Vagina (tissue), 2 donors: ENCODE data around the gene IFT88. TPM values are rescaled to one million over a fixed set of nuclear protein-coding genes. Genes with fewer than 3 reads are reported as not detected.

Source experiments
- DNase-seq, 2 donors: peaks; one replicate each; pipeline ENCODE4 v3.0.0-alpha.2; 2017; ENCODE audit errors: extremely low spot score in 2 of 2
- H3K27ac ChIP-seq: fragments of 200-600 bp; sonication (generic); one replicate; pipeline ENCODE4 v1.5.1; 2019
- H3K27me3 ChIP-seq: fragments of 200-600 bp; sonication (generic); one replicate; pipeline ENCODE4 v1.5.1; 2019
- H3K36me3 ChIP-seq, 2 donors: fragments of 200-600 bp; sonication (generic); one replicate each; pipeline ENCODE4 v1.5.1; 2017 to 2019
- H3K4me1 ChIP-seq: fragments of 200-600 bp; sonication (generic); one replicate; pipeline ENCODE4 v1.5.1; 2019
- H3K4me3 ChIP-seq, 2 donors: fragments of 200-600 bp; sonication (generic); 1 replicate in 1 of 2; 2 replicates in 1 of 2; pipeline ENCODE4 v1.5.1; 2016 to 2019
- H3K9me3 ChIP-seq: fragments of 200-600 bp; sonication (generic); one replicate; pipeline ENCODE4 v1.5.1; 2019
- CTCF ChIP-seq, 3 experiments: fragments of 450-650 bp in 2 of 3; fragments of 200-600 bp in 1 of 3; sonication (generic) in 1 of 3; IDR thresholded peaks; one replicate each; pipeline ENCODE4 v1.5.1; 2017 to 2019; ENCODE audit warnings: antibody characterized with exemption in 3 of 3, mild to moderate bottlenecking in 2 of 3, moderate library complexity in 2 of 3
- POLR2A ChIP-seq, 2 donors: fragments of 450-650 bp; IDR thresholded peaks; one replicate each; pipeline ENCODE4 v1.6.1; 2017; ENCODE audit warnings: antibody characterized with exemption in 2 of 2, mild to moderate bottlenecking in 2 of 2, moderate library complexity in 2 of 2
- POLR2AphosphoS5 ChIP-seq, 2 donors: sonication (generic); formaldehyde crosslinking; IDR thresholded peaks; one replicate each; pipeline ENCODE4 v1.9.0; 2017; ENCODE audit warnings: antibody characterized with exemption in 2 of 2, mild to moderate bottlenecking in 2 of 2, low read depth in 1 of 2; ENCODE audit not compliant: insufficient read depth in 1 of 2
- intact Hi-C: fragments of 100-400 bp; cut with DNase I; formaldehyde crosslinking; loops from one replicate; pipeline ENCODE4 v1.15.1; 2023
- total RNA-seq: library from RNA; depleted of rRNA; stranded (reverse); fragments of >200 nt; gene quantifications from one replicate; pipeline ENCODE4 v1.2.3, GENCODE V29; 2016

The IFT88 gene
- total RNA-seq, 1 donor from 2014 or later: 6.9 TPM

GRCh38 chr13:20534038-20534608 is 32.8 kb upstream of the IFT88 start:
- H3K9me3 ChIP-seq: no peaks in the 10 kb centered on the region
- intact Hi-C loops: no loop called here
- no peak overlapping the region for H3K27ac ChIP-seq
- no peaks in the 10 kb centered on the region for H3K36me3 ChIP-seq
- no peak overlapping the region for H3K4me3 ChIP-seq
- DNase-seq: no peak
- no peaks in the 10 kb centered on the region for H3K27me3 ChIP-seq
- no peak for TF ChIP-seq CTCF (IDR thresholded peaks at IDR 0.05)
- TF ChIP-seq POLR2A (IDR thresholded peaks at IDR 0.05): no peak
- TF ChIP-seq POLR2AphosphoS5 (IDR thresholded peaks at IDR 0.05; ENCODE audit: insufficient read depth in 1 of 2, low read depth in 1 of 2): no peak
- no peaks in the 10 kb centered on the region for H3K4me1 ChIP-seq

- H3K27me3 ChIP-seq: no peaks in the 10 kb centered on the region
- no peak overlapping the region for H3K27ac ChIP-seq
- no peak for TF ChIP-seq POLR2A (IDR thresholded peaks at IDR 0.05)
- no peak for TF ChIP-seq CTCF (IDR thresholded peaks at IDR 0.05)
- no peak for TF ChIP-seq POLR2AphosphoS5 (IDR thresholded peaks at IDR 0.05; ENCODE audit: insufficient read depth in 1 of 2, low read depth in 1 of 2)
- H3K4me1 ChIP-seq: no peaks in the 10 kb centered on the region
- intact Hi-C loops: no loop called here
- no peaks in the 10 kb centered on the region for H3K9me3 ChIP-seq
- no peaks in the 10 kb centered on the region for H3K36me3 ChIP-seq
- no peak for DNase-seq
- H3K4me3 ChIP-seq: no peak overlapping the region
These were observed 30.0 kb upstream of the IFT88 start for GRCh38 chr13:20536992-20537391.

- Histone ChIP-seq H3K9me3 (no peaks in the 10 kb centered on the region), H3K4me3 (no peak overlapping the region), H3K27me3 (no peaks in the 10 kb centered on the region), H3K27ac (no peak overlapping the region), H3K4me1 (no peaks in the 10 kb centered on the region), H3K36me3 (no peaks in the 10 kb centered on the region)
- intact Hi-C loops: no loop called here
- no peak for DNase-seq
- TF ChIP-seq CTCF (IDR thresholded peaks at IDR 0.05): no peak
- TF ChIP-seq POLR2AphosphoS5 (IDR thresholded peaks at IDR 0.05; ENCODE audit: insufficient read depth in 1 of 2, low read depth in 1 of 2): no peak
- TF ChIP-seq POLR2A (IDR thresholded peaks at IDR 0.05): no peak
These were observed 22.6 kb upstream of the IFT88 start for GRCh38 chr13:20544201-20544923.

- Histone ChIP-seq H3K36me3 (no peaks in the 10 kb centered on the region), H3K9me3 (no peaks in the 10 kb centered on the region), H3K4me3 (no peak overlapping the region), H3K27ac (no peak overlapping the region), H3K27me3 (no peaks in the 10 kb centered on the region), H3K4me1 (no peaks in the 10 kb centered on the region)
- no peak for DNase-seq
- intact Hi-C loops: no loop called here
- TF ChIP-seq POLR2A (IDR thresholded peaks at IDR 0.05): no peak
- TF ChIP-seq CTCF (IDR thresholded peaks at IDR 0.05): no peak
- no peak for TF ChIP-seq POLR2AphosphoS5 (IDR thresholded peaks at IDR 0.05; ENCODE audit: insufficient read depth in 1 of 2, low read depth in 1 of 2)
These were observed 20.4 kb upstream of the IFT88 start for GRCh38 chr13:20546556-20546955.

GRCh38 chr13:20547479-20547908 is 19.5 kb upstream of the IFT88 start:
- TF ChIP-seq POLR2A (IDR thresholded peaks at IDR 0.05) (no peak), POLR2AphosphoS5 (IDR thresholded peaks at IDR 0.05; ENCODE audit: insufficient read depth in 1 of 2, low read depth in 1 of 2) (no peak), CTCF (IDR thresholded peaks at IDR 0.05) (no peak)
- no peaks in the 10 kb centered on the region for H3K4me1 ChIP-seq
- H3K9me3 ChIP-seq: no peaks in the 10 kb centered on the region
- H3K27me3 ChIP-seq: no peaks in the 10 kb centered on the region
- DNase-seq: no peak
- no peaks in the 10 kb centered on the region for H3K36me3 ChIP-seq
- H3K27ac ChIP-seq: no peak overlapping the region
- no peak overlapping the region for H3K4me3 ChIP-seq
- intact Hi-C loops: no loop called here
